Measurements from ENCODE around the gene RNF224. TPM values are rescaled to one million over a fixed set of nuclear protein-coding genes. Genes with fewer than 3 reads are reported as not detected.
"Not testable (repeated sequence)": the region's sequence is repeated elsewhere in the genome, so short reads cannot be mapped to it uniquely, and the experiment has no call there.

RNF224 gene
- polyA plus RNA-seq, 4 donors: 0.41 to 15.5 (median 7.7) TPM

DNA sequence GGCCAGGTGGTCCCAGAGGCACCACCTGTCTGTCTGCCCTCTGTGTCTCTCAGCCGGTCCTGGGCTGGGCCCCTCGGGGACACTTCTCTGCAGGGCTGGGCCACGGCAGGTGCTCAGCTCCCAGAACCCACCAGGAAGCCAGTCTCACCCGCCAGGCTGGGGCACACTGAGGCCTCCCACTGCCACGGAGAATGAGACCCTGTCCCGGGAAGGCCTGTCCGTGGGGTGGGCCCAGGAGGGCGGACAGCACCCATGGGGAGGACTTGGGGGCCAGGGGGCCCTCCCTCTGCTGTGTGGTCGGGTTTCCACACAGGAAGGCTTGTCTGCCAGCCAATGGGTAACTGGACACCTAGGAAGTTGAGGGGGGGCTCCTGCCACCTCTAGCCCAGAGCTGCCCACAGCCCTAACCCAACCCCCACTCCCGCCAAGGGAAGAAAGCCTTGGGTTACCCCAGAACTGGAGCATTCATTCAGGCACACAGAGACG lies 9.7 kb downstream of the RNF224 start:
- no peak for DNase-seq (ENCODE audit: low read depth in 4 of 4, low spot score in 3 of 4)

DNA sequence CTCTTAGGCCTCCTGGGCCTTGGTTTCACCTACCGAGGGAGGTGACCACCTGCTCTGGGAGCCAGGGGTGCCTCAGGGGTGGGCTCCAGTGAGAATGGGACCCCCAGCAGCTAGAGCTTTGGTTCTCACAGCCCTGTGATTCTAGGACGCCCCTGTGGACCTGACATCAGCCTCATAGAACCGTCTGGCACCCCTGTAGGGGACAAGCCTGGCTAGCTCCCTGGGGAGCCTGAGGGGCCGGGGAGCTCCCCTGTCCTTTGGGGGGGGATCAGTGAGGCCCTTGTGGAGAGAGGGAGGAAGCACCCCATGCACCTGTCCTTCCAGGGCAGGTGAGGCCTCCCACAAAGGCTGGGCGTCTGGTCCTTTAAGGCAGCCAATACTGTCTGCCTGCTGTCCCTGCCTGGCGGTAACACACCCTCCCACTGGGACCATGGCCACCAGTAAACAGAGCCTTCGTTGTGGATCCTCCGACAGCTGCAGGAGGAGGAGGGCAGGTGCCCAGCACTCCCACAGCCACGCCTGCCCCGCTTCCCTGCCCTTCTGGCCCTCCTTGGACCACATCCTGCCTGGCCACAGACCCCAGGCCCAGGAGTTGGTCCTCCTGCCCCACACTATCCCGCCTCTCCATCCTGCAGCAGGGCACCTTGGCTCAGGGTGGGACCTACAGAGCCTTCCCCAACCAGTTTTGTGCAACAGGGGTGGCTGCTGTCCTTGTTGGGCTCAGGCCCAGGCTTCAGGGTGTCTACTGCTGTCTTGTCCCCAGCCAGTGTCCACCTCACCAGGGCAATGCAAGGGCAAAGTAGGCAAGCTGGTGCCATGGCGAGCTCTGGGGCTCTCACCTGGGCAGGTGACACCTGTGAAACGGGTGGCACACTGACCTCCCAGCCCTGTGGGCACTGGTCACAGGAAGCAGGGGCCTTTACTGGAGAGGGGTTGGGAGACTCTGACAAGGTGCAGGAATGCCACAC lies 10.7 kb downstream of the RNF224 start:
- DNase-seq (ENCODE audit: low read depth in 4 of 4, low spot score in 3 of 4): no peak

DNA sequence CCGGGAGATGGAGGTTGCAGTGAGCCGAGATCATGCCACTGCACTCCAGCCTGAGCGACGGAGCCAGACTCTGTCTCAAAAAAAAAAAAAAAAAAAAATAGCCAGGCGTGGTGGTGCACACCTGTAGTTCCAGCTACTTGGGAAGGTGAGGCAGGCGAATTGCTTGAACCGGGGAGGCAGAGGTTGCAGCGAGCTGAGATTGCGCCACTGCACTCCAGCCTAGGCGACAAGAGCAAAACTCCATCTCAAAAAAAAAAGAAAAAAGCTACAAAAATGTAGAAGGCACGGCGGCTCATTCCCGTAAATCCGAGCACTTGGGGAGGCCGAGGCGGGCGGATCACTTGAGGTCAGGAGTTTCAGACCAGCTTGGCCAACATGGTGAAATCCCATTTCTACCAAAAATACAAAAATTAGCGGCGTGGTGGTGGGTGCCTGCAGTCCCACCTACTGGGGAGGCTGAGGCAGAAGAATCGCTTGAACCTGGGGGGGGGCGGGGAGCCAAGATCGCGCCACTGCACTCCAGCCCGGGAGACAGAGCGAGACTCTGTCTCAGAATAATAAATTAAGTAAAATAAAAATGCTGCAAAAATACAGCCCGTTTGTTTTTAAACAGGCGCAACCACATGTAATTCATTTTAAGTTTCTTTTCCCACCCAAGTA lies 12.4 kb downstream of the RNF224 start:
- DNase-seq (ENCODE audit: low read depth in 4 of 4, low spot score in 3 of 4): not testable (repeated sequence)

DNA sequence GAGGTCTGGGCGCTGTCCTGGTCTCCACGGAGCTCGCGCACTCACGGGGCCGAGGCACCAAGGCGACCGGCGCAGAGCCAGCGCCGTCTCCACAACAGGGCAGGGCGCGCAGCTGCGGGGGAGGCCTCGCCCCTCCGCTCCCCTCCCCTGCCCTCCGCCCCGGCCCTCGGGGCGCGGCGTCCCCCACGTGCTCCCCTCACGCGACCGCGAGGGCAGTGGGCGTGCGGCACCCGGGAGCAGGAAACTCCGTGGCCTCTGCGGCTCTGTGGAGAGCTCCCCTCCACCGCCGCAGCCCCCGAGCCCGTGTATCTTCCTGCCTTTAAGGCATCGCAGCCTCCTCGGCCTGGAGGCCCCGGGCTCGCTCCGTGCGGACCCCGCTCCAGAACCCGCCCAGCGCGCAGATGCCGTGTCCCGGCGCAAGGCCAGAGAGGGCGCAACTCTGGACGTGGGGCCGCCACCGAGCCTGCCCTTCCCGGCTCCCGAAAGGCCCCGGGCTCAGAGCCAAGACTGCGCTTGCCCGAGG lies 13.1 kb downstream of the RNF224 start:
- DNase-seq (ENCODE audit: low read depth in 4 of 4, low spot score in 3 of 4): peak in 1 of 4 donors; percentile 59

DNA sequence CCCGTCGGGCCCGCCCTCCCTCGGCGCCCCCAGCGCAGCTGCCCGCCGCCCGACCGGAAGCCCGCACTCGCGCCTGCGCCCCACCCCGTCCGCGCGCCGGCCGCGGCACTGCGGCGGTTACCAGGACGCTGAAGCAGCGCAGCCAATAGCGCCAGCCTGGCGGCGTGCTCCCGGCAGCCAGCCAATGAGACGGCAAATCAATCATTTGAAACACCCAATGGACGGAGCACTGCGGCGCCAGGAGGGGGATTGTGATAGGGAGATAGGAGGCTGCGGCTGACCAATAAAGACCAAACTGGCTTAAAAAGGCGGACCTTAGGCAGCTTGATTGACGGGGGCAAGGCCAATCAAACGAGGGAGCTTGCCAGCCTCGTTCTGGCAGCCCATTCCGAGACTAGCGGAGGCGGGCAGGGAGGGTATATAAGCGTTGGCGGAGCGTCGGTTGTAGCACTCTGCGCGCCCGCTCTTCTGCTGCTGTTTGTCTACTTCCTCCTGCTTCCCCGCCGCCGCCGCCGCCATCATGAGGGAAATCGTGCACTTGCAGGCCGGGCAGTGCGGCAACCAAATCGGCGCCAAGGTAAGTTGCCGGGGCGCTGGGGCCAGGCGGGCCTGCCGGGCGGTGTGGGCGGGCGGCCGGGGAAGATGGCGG lies 13.7 kb downstream of the RNF224 start, which contains the start of gene TUBB4B:
TUBB4B (plus strand) TSS at position 447 of the 649 bp plus-strand sequence; CDS start at position 521, 74 bp downstream.
- peak; percentile 98 to 100 (median 99) for DNase-seq (ENCODE audit: low read depth in 4 of 4, low spot score in 3 of 4)

DNA sequence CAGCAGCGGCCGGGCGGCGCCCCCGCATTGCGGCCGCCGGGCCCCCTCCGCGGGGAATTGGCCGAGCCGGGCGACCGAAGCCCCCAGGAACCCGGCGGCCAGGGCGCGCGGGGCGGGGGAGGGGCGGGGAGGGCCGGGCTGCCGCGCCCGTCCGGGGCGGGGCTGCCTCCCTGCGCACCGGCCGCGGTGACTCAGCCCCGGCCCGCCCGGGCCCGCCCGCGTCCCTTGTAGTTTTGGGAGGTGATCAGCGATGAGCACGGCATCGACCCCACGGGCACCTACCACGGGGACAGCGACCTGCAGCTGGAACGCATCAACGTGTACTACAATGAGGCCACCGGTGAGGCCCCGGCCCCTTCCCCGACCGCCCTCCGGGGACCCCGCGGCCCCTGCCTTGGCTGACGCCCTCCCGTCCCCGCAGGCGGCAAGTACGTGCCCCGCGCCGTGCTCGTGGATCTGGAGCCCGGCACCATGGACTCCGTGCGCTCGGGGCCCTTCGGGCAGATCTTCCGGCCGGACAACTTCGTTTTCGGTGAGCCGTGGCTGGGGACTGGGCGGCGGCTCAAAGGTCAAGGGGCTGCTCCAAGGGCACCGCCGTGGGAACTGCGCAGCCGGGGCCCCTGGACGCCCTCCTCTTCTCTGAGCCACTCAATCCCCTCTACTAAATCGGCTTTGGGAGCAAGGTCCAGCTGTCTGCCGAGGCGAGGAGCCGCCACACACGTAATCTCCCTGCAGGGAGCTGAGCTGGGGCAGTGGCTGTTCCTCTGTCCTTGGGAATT lies 14.4 kb downstream of the RNF224 start:
- no peak for DNase-seq (ENCODE audit: low read depth in 4 of 4, low spot score in 3 of 4)

DNA sequence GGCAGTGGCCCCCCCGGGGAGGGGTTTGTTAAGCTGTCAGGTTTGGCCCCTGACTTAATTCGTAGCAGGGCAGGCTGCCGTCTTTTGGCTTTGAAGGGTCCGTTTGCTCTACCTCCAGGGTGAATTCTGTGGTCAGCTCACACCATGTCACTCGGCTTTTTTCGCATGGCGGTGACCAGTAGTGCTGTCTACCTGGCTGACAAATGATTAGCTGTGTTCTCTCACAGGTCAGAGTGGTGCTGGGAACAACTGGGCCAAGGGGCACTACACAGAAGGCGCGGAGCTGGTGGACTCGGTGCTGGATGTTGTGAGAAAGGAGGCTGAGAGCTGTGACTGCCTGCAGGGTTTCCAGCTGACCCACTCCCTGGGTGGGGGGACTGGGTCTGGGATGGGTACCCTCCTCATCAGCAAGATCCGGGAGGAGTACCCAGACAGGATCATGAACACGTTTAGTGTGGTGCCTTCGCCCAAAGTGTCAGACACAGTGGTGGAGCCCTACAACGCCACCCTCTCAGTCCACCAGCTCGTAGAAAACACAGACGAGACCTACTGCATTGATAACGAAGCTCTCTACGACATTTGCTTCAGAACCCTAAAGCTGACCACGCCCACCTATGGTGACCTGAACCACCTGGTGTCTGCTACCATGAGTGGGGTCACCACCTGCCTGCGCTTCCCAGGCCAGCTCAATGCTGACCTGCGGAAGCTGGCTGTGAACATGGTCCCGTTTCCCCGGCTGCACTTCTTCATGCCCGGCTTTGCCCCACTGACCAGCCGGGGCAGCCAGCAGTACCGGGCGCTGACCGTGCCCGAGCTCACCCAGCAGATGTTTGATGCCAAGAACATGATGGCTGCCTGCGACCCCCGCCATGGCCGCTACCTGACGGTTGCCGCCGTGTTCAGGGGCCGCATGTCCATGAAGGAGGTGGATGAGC lies 15.2 kb downstream of the RNF224 start:
- DNase-seq (ENCODE audit: low read depth in 4 of 4, low spot score in 3 of 4): no peak

DNA sequence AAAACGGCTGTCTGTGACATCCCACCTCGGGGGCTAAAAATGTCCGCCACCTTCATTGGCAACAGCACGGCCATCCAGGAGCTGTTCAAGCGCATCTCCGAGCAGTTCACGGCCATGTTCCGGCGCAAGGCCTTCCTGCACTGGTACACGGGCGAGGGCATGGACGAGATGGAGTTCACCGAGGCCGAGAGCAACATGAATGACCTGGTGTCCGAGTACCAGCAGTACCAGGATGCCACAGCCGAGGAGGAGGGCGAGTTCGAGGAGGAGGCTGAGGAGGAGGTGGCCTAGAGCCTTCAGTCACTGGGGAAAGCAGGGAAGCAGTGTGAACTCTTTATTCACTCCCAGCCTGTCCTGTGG lies 15.9 kb downstream of the RNF224 start:
- not testable (repeated sequence) for DNase-seq (ENCODE audit: low read depth in 4 of 4, low spot score in 3 of 4)

DNA sequence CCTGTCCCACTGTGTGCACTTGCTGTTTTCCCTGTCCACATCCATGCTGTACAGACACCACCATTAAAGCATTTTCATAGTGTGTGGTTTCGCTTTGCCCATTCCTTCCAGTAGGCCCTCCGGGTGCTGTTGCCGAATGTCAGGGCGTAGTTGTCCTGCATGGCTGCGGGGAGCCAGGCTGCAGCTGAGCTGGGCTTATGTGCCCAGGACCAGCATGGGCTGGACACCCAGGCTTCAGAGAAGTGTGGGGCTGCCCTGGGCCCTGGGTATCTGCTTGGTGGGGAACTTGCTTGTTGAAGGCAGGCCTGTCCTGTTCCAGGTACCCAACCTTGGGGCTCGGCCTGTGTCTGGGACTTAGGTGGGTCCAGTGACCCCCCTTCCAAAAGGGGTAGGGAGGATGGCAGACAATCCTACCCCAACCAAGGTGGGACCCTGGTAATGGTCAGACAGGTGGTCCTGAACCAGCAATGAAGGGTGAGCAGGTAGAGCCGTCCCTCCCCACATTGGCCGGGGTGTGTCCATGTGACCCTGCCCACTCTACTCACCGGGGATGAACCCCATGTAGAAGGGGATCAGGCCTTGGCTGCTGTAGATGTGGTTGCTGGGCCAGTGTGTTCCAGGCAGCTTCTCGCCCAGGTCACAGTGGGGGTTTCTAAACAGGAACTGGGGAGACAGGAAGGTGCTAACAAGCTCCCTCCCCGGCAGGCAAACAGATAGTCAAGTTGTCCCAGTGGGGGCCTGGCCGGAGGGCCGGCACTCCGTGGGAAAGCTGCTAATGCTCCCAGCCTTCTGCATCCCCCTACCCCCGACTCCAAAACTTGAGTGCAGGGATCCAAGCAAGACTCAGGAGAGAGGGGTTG lies 16.6 kb downstream of the RNF224 start:
- no peak for DNase-seq (ENCODE audit: low read depth in 4 of 4, low spot score in 3 of 4)

DNA sequence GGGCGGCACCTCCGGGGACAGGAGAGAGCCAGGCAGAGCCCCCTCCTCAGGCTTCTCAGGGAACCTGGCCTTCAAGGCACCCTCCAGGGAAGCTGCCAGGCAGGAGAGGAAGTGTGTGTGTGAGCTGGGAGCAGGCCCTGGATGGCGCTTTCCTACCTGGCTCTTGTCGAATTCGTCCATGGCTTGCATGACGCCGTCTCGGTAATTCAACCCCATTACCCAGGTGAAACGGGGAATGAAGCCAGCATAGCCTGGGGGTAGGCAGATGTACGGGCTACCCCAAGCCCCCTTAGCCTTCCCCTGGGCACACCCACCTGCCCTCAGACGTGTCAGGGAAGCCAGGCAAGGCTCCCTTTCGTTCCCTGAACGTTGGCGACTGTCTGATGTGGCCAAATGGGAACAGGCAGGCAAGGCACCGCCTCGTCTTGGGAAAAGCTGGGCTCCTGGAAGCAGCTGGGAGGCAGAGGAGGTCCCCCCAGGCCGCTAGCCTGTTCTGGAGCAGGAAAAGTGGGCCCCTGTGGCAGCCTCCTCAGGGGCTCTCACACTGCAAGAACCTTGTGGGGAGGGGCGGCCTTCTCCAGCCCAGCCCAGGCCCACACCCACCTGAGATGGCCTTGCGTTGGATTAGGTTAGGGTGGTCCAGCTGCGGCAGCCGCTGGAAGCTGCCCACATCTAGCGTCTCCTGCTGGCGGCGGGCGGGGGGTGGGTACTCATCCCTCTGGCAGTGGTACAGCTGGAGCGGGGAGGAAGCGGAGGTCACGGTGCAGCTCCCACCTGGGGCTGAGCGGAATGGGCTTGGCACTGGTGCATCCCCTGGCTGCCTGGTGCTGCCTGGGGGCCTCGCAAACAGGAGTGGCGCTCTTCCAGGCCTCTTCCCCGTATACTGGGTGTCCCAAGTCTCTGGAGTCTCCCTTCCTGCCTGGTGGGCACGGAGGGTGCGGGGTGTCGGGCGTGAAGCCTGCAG lies 17.5 kb downstream of the RNF224 start:
- DNase-seq (ENCODE audit: low read depth in 4 of 4, low spot score in 3 of 4): no peak

DNA sequence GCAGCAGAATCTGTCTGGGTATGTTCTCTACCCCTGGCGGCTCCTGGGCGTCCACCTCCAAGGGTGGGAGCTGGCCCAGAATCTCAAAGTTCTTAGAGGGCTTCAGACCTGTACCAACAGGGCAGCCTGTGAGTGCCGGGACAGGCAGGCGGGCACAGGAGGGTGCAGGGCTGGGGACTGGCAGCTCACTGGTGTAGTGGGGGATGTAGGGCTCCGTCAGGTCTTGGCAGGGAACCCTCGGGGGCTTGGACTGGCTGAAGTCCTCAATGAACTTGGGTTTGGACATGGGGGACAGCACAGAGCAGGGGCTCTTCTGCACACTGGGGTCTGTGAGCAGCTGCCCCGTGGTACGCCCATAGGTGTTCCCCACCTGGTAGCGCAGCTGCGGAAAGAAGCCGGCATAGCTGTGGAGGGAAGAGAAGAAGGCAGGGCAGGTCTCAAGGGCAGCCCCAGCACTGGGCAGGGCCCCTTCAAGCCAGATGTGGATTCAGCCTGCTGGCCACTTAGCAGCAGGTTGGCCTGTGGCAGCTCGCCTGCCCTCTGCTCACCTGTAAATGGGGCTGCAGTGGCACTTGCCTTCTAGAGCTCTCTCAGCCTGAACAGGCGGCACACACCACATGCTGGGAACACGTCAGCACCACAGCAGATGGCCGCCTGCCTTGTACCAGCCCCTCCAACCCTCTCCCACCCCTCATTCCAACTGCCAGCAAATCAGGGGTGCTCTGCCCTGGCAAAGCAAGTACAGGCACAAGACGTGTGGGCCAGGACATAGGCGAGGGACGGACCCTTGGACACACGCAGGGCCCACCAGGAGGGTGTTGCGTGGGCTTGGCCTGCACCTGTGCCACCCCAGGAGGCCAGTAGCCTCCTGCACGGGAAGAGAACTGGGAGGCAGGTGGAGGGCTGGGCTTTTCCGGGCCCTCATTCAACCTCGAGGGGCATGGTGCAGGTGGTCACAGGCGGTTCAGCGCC lies 18.4 kb downstream of the RNF224 start:
- DNase-seq (ENCODE audit: low read depth in 4 of 4, low spot score in 3 of 4): no peak

DNA sequence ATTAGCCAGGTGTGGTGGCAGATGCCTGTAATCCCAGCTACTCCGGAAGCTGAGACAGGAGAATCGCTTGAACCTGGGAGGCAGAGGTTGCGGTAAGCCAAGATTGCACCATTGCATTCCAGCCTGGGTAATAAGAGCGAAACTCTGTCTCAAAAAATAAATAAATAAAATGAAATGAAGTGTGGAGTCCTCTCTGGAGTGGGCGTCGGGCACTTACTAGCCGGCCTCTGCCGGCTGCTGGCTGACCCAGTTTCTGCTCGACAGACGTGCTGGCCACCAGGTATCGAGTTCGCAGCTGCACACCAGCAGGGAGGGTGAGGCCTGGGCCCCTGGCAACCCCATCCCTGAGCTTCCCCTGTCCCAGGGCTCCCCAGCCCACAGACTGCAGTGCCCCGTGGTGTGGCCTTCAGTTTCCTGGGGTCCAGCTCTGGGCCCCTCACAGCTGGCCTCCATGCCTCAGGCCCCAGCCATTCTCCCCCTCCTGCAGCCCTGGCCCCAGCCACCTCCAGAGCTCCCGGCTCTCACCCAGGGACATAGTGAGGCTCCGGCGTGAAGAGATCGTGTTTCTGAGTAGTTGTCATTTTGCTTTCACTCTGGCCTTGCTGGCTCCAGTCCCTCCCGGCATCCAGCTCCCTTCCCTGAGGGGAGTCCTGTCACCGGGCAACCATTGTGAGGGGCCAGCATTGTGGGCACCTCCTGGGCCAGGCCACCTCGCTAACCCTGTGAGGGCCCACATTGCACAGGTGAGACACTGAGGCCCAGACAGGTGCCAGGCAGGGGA lies 20.0 kb downstream of the RNF224 start:
- no peak for DNase-seq (ENCODE audit: low read depth in 4 of 4, low spot score in 3 of 4)

DNA sequence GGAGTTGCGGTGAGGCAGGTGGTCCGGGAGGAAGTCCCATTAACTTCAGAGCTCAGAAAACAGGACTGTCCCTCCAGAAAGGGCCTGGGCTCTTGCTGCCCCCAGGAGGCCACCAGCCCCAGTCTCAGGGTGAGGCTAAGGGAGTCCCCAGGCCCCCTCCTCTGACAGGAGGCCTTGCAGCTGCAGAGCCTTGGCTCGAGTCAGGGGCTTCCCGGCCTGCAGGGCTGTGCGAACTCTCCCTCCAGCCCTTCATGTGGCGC lies 20.5 kb downstream of the RNF224 start:
- DNase-seq (ENCODE audit: low read depth in 4 of 4, low spot score in 3 of 4): no peak

DNA sequence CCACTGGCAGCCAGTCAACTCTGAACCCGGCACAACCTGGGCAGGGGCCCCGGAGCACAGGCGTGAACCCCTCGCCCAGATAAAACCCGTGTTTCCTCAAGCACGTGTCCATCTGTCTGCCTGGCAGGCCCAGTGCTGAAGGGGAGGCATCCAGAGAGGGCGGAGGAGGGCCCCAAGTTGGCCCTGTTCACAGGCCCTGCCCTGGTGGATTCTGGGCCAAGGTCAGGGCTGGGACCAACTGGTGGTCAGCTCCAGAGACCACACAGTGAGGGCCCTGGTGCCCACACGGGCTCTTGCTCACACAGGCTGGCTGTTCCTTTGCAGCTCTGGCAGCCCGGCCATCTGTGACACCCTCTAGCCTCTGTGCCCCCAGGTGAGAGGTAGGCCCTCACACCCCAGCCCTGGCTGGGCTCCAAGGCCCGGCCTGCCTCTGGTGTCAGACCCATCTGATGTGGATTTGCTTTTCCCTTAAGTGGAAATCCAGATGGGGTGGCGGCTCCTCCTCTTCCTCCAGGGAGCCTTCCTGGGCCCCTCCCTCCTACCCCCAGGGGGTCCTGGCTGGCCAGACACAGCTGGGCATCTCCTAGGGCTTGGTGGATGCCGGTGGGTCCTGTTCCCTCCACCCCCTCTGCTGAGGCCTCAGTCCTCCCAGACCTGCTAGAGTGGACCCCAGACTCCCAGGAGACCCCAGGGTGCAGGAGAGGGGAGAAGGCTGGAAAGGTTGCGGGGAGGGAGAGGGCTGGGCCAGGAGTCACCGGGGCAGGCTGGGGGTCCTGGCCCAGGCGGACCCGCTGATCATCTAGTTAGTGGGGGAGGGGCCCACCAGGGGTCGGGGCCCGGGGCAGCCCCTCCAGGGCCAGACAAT lies 23.3 kb downstream of the RNF224 start:
- no peak for DNase-seq (ENCODE audit: low read depth in 4 of 4, low spot score in 3 of 4)

DNA sequence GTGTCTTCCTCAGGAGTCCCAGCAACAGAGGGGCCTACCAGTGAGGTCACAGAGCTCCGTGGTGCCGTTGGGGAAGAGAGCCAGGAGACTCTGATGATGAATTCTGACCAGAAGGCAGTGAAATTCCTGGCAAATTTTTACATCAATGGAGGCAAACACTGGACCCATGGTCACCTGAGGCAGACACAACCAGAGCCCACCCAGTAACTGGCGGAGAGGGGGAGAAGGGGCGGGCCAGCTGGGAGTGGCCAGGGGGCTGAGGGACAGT lies 23.8 kb downstream of the RNF224 start, which contains the start of gene STPG3:
STPG3 (plus strand) TSS at position 93 of the 268 bp plus-strand sequence; CDS start at position 94, 1 bp downstream.
- no peak for DNase-seq (ENCODE audit: low read depth in 4 of 4, low spot score in 3 of 4)

Data from left renal pelvis (tissue), 4 donors.